Right atrium auricular region (tissue), 2 donors: ENCODE measurements around the gene SH3BGRL. TPM values are rescaled to one million over a fixed set of nuclear protein-coding genes. Genes with fewer than 3 reads are reported as not detected.

Source experiments
- DNase-seq: peaks from one replicate; pipeline ENCODE4 v3.0.0-alpha.2; 2019; ENCODE audit warnings: low spot score
- H3K27ac ChIP-seq, 2 donors: fragments of 200-600 bp; sonication (generic); 1 replicate in 1 of 2; 2 replicates in 1 of 2; pipeline ENCODE4 v1.5.1; 2016 to 2019
- H3K27me3 ChIP-seq, 2 donors: fragments of 200-600 bp; sonication (generic); one replicate each; pipeline versions ENCODE4 v1.5.1 to v1.6.0; 2017 to 2019
- H3K36me3 ChIP-seq: fragments of 200-600 bp; sonication (generic); one replicate; pipeline ENCODE4 v1.5.1; 2016
- H3K4me1 ChIP-seq, 2 donors: fragments of 200-600 bp; sonication (generic); one replicate each; pipeline versions ENCODE4 v1.5.1 to v1.6.0; 2017 to 2019
- H3K4me3 ChIP-seq, 2 donors: fragments of 200-600 bp; sonication (generic); 1 replicate in 1 of 2; 2 replicates in 1 of 2; pipeline ENCODE4 v1.5.1; 2017 to 2019; ENCODE audit warnings: mild to moderate bottlenecking in 1 of 2, moderate library complexity in 1 of 2
- H3K9me3 ChIP-seq, 2 donors: fragments of 200-600 bp; sonication (generic); one replicate each; pipeline ENCODE4 v1.5.1; 2019
- total RNA-seq, 2 donors: library from RNA; depleted of rRNA; stranded (reverse); fragments of >200 nt; gene quantifications; one replicate each; pipeline ENCODE4 v1.1.0, GENCODE V29; 2016
- TF ChIP-seq, protein P1 (sequence below), 2 donors: fragments of 200-600 bp; sonication (generic); IDR thresholded peaks; one replicate each; pipeline ENCODE4 v1.5.1; 2019; ENCODE audit warnings: antibody characterized with exemption in 2 of 2

SH3BGRL gene
- total RNA-seq, 2 donors from 2014 or later = 57.5 to 62.0 TPM

DNA sequence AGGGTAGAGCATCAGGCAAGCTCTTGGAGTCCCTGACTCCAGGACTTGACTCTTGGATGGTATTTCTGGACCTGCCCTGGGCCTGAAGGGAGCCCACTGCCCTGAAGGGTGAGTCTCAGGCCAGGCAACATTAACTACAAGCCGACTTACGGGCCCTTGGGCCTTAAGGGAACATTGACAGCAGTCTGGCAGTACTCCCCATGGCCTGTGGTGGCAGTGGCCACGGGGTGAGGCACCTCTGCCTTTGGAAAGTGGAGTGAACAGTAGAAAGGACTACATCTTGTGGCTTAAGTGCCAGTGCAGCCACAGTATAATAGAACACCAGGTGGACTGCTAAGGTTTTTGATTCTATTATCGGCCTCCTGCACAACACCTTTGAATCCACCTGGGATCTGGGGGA lies 36.3 kb downstream of the SH3BGRL start:
- no peak overlapping the region for H3K4me3 ChIP-seq
- no peak for DNase-seq
- H3K36me3 ChIP-seq = no peaks in the 10 kb centered on the region
- no peaks in the 10 kb centered on the region for H3K27me3 ChIP-seq
- no peak overlapping the region for H3K27ac ChIP-seq
- H3K4me1 ChIP-seq = no peaks in the 10 kb centered on the region
- TF ChIP-seq, protein P1, sequence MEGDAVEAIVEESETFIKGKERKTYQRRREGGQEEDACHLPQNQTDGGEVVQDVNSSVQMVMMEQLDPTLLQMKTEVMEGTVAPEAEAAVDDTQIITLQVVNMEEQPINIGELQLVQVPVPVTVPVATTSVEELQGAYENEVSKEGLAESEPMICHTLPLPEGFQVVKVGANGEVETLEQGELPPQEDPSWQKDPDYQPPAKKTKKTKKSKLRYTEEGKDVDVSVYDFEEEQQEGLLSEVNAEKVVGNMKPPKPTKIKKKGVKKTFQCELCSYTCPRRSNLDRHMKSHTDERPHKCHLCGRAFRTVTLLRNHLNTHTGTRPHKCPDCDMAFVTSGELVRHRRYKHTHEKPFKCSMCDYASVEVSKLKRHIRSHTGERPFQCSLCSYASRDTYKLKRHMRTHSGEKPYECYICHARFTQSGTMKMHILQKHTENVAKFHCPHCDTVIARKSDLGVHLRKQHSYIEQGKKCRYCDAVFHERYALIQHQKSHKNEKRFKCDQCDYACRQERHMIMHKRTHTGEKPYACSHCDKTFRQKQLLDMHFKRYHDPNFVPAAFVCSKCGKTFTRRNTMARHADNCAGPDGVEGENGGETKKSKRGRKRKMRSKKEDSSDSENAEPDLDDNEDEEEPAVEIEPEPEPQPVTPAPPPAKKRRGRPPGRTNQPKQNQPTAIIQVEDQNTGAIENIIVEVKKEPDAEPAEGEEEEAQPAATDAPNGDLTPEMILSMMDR (IDR thresholded peaks at IDR 0.05) = no peak
- H3K9me3 ChIP-seq = no peaks in the 10 kb centered on the region

DNA sequence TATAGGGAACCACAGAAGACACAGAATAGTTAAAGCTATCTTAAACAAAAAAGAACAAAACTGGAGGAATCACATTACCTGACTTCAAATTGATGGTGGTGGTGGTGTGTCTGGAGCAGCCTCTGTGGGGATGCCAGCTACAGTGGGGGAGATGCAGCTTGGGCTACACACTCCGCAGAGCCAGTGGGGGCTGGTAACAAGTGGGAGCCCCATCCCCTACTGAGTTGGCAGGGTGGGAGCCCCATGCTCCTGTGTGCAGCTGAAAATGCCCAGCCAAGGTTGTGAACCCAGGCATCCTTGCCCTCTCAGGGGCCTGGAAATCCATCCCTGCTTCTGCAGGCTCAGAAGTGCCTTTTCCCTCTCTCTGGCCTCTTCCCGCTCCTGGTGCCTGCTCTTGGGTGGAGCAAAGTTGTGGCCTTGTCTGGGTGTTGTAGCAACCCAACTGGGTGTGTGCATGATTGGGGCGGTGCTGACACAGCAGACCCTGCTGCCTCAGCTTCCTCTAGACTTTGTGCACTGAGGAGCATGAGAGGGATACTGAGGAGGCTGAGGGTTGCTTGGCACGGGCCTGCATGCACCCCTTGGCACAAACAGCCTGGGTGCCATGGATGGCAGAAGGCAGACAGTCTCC lies 38.9 kb downstream of the SH3BGRL start:
- Histone ChIP-seq H3K36me3 (no peaks in the 10 kb centered on the region), H3K4me3 (no peak overlapping the region), H3K4me1 (no peaks in the 10 kb centered on the region), H3K27ac (no peak overlapping the region), H3K9me3 (no peaks in the 10 kb centered on the region), H3K27me3 (no peaks in the 10 kb centered on the region)
- no peak for DNase-seq
- TF ChIP-seq, protein P1 (IDR thresholded peaks at IDR 0.05) = no peak

DNA sequence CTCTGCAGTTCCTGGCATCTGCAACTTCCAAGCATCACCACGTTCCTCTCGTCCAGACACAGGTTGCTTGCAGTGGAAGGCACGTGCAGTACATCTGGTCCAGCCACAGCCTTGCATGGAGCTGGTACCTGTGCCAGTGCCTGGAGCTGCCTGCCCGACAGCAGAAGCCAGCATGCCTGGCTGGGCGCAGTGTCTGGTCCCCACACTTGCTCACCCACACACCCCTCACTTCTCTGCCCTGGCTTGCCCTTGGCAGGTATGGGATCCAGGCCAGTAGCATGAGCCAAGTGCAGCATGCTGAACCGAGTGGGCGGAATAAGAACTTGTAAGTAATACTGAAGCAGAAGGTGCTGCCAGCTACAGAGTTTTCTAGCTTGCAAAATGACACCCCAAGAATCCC lies 39.9 kb downstream of the SH3BGRL start:
- Histone ChIP-seq H3K27ac (no peak overlapping the region), H3K4me3 (no peak overlapping the region), H3K27me3 (no peaks in the 10 kb centered on the region), H3K4me1 (no peaks in the 10 kb centered on the region), H3K9me3 (no peaks in the 10 kb centered on the region), H3K36me3 (no peaks in the 10 kb centered on the region)
- TF ChIP-seq, protein P1 (IDR thresholded peaks at IDR 0.05) = no peak
- DNase-seq = no peak

DNA sequence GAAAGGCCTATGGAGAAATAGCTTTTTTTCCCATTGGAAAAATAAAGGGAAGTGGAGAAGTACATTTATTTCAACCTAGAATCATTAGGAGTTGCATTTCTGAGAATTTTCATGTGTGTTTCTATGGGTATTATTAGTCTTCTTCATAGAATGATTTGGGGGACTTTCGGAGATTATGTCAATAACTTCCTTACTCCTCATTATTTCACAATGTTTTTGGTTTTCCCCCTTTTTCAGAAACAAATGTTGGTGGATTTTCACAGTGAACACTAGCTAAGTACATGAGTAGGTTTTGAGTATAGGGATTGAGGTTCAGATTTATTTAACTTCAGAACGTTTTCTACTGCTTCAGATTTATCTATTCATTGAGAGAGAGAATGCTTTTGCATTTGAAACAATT lies 54.0 kb downstream of the SH3BGRL start:
- no peak for DNase-seq
- Histone ChIP-seq H3K27me3 (no peaks in the 10 kb centered on the region), H3K9me3 (no peaks in the 10 kb centered on the region), H3K27ac (no peak overlapping the region), H3K36me3 (no peaks in the 10 kb centered on the region), H3K4me3 (no peak overlapping the region), H3K4me1 (peaks cover 0 to 13% of the 10 kb centered on the region in 2 donors)
- TF ChIP-seq, protein P1 (IDR thresholded peaks at IDR 0.05) = no peak

DNA sequence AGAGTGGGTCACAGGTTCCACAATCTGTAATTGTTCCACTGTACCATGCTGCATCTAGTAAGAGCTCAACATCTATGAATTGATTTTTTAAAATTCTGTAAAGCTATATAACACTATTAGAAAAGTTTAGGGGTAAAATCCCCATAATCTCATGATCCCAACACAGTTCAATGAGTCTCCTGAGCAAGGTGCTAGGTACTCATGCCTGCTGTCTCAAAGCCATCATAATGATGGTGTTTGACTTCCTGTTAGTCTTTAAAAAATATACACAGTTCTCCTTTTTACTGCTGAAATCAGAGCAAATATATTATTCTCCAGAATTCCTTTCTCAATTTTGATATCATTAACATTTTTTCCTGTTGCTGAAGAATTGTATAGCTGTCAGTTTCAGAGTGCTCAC lies 55.9 kb downstream of the SH3BGRL start:
- H3K4me1 ChIP-seq = peaks cover 0 to 13% of the 10 kb centered on the region in 2 donors
- no peak for DNase-seq
- TF ChIP-seq, protein P1 (IDR thresholded peaks at IDR 0.05) = no peak
- H3K9me3 ChIP-seq = no peaks in the 10 kb centered on the region
- H3K27me3 ChIP-seq = no peaks in the 10 kb centered on the region
- H3K27ac ChIP-seq = no peak overlapping the region
- H3K36me3 ChIP-seq = no peaks in the 10 kb centered on the region
- H3K4me3 ChIP-seq = no peak overlapping the region
